ENCODE measurements around the gene CDH20. TPM values are rescaled to one million over a fixed set of nuclear protein-coding genes. Genes with fewer than 3 reads are reported as not detected.

CDH20 gene
- total RNA-seq, 2 experiments from 2014 or later: not detected

DNA sequence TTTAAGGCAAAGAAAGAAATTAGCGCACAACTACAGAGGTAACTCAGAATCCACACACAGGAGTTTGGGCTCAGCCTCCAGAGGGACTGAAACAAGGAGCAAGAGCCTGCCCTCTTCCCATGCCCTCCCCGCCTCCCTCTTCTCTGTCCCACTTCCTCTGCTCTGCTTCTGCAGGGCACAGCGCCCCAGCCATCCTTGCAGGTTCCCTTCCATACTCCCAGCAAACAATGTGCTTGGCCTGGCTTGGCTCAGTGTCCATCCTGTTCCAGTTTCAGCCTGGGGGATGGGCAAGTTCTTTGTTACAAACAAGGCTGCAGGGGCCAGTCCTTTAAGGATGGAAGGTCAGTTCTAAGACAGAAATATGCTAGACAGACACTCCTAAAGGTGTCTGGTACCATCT lies 133.5 kb downstream of the CDH20 start:
- BruUV-seq (replicated peaks): no TSS peak
- TF ChIP-seq, protein P1, sequence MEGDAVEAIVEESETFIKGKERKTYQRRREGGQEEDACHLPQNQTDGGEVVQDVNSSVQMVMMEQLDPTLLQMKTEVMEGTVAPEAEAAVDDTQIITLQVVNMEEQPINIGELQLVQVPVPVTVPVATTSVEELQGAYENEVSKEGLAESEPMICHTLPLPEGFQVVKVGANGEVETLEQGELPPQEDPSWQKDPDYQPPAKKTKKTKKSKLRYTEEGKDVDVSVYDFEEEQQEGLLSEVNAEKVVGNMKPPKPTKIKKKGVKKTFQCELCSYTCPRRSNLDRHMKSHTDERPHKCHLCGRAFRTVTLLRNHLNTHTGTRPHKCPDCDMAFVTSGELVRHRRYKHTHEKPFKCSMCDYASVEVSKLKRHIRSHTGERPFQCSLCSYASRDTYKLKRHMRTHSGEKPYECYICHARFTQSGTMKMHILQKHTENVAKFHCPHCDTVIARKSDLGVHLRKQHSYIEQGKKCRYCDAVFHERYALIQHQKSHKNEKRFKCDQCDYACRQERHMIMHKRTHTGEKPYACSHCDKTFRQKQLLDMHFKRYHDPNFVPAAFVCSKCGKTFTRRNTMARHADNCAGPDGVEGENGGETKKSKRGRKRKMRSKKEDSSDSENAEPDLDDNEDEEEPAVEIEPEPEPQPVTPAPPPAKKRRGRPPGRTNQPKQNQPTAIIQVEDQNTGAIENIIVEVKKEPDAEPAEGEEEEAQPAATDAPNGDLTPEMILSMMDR (conservative IDR thresholded peaks at IDR 0.05; ENCODE audit: low read length): no peak
- no peak for TF ChIP-seq EZH2phosphoT487 (IDR thresholded peaks at IDR 0.05; ENCODE audit: borderline replicate concordance, low read depth, low read length)
- POLR2A ChIA-PET: no interaction called here

DNA sequence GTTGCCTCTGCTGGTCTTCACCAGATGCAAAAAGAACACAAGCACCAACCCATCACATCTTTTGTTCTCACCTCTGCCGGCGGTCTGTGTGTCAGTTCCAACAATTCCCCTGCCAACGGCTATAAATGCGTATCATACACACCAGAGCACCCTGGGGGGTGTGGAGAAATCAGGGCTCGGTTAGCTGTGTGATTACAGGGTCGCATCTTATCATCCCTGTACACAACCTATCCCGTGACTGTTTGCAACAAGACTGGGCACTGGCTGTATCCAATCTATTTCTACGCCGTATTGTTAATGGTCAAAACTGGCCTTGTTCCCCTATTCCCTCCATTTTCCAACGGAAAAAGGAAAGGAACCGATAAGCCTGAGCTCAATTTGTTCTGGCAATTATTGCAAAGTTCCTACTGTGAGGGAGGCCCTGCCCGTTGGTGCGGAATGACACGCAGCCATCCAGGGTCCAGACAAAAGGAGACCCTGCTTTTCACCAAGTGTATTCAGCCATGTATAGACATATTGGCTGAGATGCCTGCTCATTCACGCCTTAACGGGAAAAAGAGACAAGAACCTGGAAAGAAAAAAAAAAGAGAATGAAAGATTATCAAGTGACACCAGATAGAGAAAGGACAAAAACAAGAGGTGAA lies 136.9 kb downstream of the CDH20 start:
- TF ChIP-seq, protein P1 (conservative IDR thresholded peaks at IDR 0.05; ENCODE audit: low read length): no peak
- TF ChIP-seq EZH2phosphoT487 (IDR thresholded peaks at IDR 0.05; ENCODE audit: borderline replicate concordance, low read depth, low read length): no peak
- intact Hi-C loops (cut with micrococcal nuclease; ENCODE audit: unreplicated experiment): no loop called here
- no peak for DNase-seq (ENCODE audit: low spot score)
- H3K9me3 ChIP-seq (ENCODE audit: low read length): no peaks in the 10 kb centered on the region
- no peaks in the 10 kb centered on the region for H3K36me3 ChIP-seq (ENCODE audit: insufficient read depth, low read length)
- H2AFZ ChIP-seq (ENCODE audit: low read length): no peak overlapping the region
- no peak overlapping the region for H3K4me2 ChIP-seq (ENCODE audit: low read length)
- ChIA-PET POLR2A (no interaction called here), CTCF (ENCODE audit: unreplicated experiment) (no interaction called here)
- no peaks in the 10 kb centered on the region for H3K4me1 ChIP-seq (ENCODE audit: insufficient read depth, low read length, poor library complexity, severe bottlenecking)
- no peak overlapping the region for H3K4me3 ChIP-seq (ENCODE audit: low read depth, low read length, poor library complexity, severe bottlenecking)
- no TSS peak for BruUV-seq (replicated peaks)
- H3K27ac ChIP-seq (ENCODE audit: low read depth, low read length, poor library complexity, severe bottlenecking): no peak overlapping the region
- H4K20me1 ChIP-seq (ENCODE audit: insufficient read depth, low read length): no peaks in the 10 kb centered on the region
- H3K9me2 ChIP-seq (ENCODE audit: insufficient read depth, low read length): no peaks in the 10 kb centered on the region
- no peaks in the 10 kb centered on the region for H3K79me2 ChIP-seq (ENCODE audit: insufficient read depth, low read depth, low read length)

More for the DNA sequence above, 133.5 kb downstream of the CDH20 start:
- H3K27ac ChIP-seq (ENCODE audit: low read depth, low read length, poor library complexity, severe bottlenecking): no peak overlapping the region
- no peak overlapping the region for H3K4me3 ChIP-seq (ENCODE audit: low read depth, low read length, poor library complexity, severe bottlenecking)
- no peak overlapping the region for H3K4me2 ChIP-seq (ENCODE audit: low read length)
- H4K20me1 ChIP-seq (ENCODE audit: insufficient read depth, low read length): no peaks in the 10 kb centered on the region
- H3K79me2 ChIP-seq (ENCODE audit: insufficient read depth, low read depth, low read length): no peaks in the 10 kb centered on the region
- H2AFZ ChIP-seq (ENCODE audit: low read length): no peak overlapping the region
- H3K4me1 ChIP-seq (ENCODE audit: insufficient read depth, low read length, poor library complexity, severe bottlenecking): no peaks in the 10 kb centered on the region
- intact Hi-C loops (cut with micrococcal nuclease; ENCODE audit: unreplicated experiment): no loop called here
- no peaks in the 10 kb centered on the region for H3K9me3 ChIP-seq (ENCODE audit: low read length)
- no peak for DNase-seq (ENCODE audit: low spot score)
- H3K36me3 ChIP-seq (ENCODE audit: insufficient read depth, low read length): no peaks in the 10 kb centered on the region
- CTCF ChIA-PET (ENCODE audit: unreplicated experiment): no interaction called here
- no peaks in the 10 kb centered on the region for H3K9me2 ChIP-seq (ENCODE audit: insufficient read depth, low read length)

DNA sequence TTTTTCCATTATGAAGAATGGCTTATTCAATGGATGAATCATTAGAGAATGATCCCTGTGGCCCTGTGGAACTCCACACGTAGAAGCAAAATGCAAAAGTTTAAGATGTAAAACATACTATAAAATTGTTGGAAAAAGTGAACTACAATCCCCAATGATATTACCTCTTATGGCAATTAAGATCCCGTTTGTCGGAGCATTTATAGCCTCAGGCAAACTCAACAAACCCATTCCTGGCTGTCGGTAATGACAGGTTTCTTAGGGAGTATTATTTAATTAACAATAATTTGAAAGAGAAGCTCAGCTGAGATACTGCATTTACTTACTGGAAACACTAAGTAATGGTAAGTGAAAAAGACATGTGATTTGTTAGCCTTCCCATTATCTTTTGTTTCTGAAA lies 138.3 kb downstream of the CDH20 start:
- Histone ChIP-seq H3K4me3 (ENCODE audit: low read depth, low read length, poor library complexity, severe bottlenecking) (no peak overlapping the region), H3K9me3 (ENCODE audit: low read length) (no peaks in the 10 kb centered on the region), H3K4me1 (ENCODE audit: insufficient read depth, low read length, poor library complexity, severe bottlenecking) (no peaks in the 10 kb centered on the region), H2AFZ (ENCODE audit: low read length) (no peak overlapping the region), H3K36me3 (ENCODE audit: insufficient read depth, low read length) (no peaks in the 10 kb centered on the region), H3K4me2 (ENCODE audit: low read length) (no peak overlapping the region), H3K27ac (ENCODE audit: low read depth, low read length, poor library complexity, severe bottlenecking) (no peak overlapping the region), H4K20me1 (ENCODE audit: insufficient read depth, low read length) (no peaks in the 10 kb centered on the region), H3K79me2 (ENCODE audit: insufficient read depth, low read depth, low read length) (no peaks in the 10 kb centered on the region), H3K9me2 (ENCODE audit: insufficient read depth, low read length) (no peaks in the 10 kb centered on the region)
- ChIA-PET CTCF (ENCODE audit: unreplicated experiment) (no interaction called here), POLR2A (no interaction called here)
- intact Hi-C loops (cut with micrococcal nuclease; ENCODE audit: unreplicated experiment): no loop called here
- TF ChIP-seq EZH2phosphoT487 (IDR thresholded peaks at IDR 0.05; ENCODE audit: borderline replicate concordance, low read depth, low read length): no peak
- TF ChIP-seq, protein P1 (conservative IDR thresholded peaks at IDR 0.05; ENCODE audit: low read length): no peak
- no TSS peak for BruUV-seq (replicated peaks)
- no peak for DNase-seq (ENCODE audit: low spot score)
